ENCODE data around the gene TLR8.
A peak's percentile ranks its signal among the peaks of the same experiment; 100 is the strongest.
"Not testable (repeated sequence)": the region's sequence is repeated elsewhere in the genome, so short reads cannot be mapped to it uniquely, and the experiment has no call there.

TLR8 gene

DNA sequence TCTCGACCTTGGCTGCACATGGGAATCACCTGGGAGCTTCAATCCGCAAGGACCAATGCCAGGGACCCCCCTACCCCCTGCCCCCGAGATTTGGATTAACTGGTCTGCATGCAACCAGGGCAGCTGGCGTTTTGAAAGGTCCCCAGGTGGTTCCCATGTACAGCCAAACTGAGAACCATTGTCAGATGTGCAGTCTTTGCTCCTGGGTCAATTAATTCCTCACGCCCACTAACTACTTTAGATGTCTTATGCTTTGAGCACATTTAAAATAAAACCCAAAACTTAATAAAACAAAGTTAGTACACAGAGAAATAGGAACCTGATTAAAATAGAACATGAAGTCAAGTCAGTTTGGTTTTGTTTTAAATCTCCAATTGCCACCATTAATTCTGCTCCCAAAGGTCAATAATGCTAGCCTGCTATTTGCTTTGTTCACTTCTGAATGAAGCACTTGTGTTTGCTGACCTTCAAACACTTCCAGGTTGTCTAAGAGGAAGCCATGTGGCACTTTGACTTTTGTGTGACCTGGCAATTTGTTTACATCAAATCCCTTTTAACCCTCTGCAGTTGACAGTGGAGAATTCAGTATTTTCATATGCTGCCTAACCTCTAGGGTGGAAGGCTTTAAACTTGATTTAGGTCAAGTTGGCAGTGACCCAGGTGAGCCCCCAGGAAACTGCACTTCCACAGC is 41.3 kb downstream of the TLR8 start:
- DNase-seq = no peak

DNA sequence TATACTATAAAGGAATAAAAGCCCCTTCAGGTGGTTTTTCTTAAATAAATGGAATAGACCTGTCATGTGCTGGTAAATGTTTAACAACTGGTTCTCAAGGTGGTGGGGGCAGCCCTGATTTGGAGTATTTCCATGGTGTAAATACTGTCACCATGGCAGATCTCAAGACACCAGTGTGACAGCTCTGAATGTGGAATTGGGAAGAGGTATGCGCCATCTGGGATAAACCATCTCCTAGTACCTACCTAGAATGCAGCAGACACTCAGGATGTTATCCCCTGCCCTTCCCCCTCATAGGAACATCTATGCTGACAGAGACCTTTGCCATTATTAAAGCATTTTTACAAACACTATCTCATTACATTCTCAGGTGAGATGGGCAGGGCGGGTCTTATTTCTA is 42.1 kb downstream of the TLR8 start:
- DNase-seq = no peak

DNA sequence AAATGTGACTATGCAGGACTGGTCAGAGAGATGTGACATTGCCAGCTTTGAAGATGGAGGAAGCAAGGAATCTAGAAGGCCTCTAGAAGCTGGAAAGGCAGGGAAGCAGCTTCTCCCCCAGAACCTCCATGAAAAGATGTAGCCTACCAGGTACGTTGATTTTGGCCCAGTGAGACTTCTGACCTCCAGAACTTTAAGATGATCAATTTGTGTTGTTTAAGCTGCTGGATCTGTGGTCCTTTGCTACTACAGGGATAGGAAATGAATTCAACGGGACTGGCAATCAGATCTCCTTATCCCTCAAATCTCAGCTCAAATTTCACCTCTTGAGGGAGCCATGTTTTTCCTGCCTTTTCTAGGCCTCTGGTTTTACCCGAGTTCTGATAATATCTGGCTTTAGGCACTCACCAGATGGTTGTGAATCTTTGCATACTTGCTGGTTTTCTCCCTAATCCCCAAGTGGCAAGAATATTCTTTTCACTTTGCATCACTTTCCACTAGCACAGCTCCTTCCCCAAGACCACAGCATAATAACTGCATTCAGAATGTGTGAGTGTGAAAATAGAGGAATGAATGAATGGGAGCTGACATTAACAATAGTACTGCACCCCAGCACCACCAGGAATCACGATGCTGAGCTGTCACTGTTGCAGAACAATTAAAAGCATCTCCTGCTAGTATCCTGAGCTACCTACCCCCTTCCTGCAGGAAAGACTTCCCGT is 42.9 kb downstream of the TLR8 start:
- no peak for DNase-seq

DNA sequence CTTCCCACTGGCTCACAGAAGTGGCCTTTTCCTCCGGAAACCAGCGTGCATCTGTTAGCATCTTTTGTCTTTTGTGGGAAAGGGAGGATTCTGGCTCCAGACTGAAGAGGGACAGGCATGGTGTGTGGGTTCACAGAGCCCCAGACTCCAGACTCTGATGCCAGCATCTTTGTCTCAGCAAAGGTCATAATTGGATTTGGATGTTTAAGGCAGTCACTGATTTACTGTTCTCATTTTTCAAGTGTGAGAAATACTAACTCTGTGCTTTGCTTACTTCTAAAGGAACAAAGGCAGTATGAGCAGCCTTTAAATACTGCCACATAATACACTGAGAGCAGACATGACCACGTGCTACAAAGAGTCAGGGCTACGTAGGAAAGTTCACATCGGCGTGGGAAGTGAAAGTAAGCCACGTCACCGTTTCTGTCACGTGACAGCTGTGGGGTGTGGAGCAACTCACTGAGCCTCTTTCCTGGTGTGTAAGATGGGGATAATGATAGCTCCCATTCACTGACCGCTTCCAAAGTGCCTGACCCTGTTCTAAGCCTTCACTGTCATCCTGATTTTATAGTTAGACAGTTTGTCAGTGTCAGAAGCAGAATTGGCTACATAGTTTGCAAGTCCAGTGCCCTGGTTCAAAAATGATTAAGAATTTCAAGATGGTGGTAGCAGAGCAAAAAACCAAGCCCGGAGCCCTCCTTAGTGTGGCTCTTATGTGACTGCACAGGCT is 43.7 kb downstream of the TLR8 start:
- DNase-seq = peak; percentile 88

DNA sequence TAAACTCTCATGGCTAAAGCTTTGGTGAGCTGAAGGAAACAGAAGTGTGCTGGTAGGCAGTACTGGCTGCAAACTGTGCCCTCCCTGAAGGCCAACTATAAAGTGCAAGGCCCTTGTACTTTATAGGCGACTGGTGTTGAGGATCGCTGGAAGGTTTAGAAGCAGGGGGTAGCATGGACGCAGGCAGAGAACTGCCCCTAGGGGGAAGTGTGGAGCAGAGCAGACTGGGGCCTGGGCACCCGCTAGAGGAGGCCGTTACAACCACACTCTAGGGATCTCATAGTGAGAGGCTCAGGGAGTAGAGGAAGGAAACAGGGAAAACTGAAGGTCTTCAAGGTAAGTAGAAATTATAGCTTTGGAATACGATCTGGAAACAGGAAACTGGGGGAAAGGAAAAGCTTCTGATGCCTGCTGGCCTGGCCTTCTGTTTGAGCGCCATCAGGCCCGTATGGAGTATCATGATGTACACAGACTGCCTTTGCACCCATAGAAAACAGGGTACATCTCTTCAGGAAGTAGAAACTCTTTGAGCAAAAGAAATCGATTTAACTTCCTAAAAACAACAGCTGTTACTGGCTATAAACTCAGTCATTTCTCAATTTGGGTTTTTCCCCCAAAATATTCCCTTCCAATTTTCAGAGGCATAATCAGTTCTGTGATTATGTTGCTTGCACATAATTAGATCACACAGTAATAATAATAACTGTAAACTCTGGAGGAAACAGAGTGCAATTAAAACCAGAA is 44.6 kb downstream of the TLR8 start:
- DNase-seq = peak; percentile 71

DNA sequence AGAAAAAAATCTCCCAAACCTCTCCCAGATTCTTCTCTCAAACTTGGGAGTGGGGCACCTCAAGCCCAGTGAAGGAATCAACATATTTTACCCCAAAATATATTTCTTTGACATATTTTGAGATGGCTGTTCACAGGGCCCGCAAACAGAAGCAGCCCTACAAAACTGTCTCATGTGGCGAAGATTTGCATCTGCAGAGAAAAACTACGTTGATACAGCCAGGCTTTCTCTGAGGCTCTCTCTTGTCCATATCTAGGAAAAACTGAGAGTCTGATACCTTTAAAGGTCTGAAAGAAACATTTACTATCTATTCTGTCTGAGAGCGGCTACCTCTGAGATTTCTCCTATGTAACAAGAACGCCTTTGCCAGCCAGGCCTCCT is 45.2 kb downstream of the TLR8 start:
- DNase-seq = peak; percentile 26

DNA sequence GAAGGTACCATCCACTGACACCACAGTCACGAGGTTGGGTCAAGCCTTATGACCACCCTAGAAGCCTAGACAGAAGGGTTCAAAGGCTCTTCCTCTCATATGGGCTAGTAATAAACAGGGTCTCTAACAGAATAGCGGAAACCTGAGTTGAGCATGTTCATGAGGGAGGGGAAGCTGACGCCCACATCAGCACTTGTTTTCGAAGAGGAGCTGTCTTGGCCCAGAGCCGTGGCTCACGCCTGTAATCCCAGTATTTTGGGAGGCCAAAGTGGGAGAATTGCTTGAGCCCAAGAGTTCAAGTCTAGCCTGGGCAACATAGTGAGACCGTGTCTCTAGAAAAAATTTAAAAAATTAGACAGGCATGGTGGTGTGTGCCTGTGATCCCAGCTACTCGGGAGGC is 47.0 kb downstream of the TLR8 start:
- no peak for DNase-seq

DNA sequence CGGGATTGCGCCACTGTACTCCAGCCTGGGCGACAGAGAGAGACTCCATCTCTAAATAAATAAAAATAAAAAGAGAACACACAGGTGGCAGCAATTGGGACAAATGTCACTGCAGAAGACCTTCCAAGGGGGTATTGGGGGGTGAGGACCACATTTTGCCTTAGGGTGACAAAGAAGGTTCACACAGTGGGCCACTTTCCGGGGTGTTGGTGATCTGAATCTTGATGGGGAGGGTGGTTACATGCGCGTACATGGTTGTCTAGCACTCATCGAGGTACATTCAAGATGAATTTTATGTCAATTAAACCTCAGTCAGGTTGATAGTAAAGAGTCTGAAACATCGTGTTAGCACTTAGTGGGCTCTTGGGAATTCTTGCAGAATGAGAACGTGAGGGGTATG is 48.0 kb downstream of the TLR8 start:
- no peak for DNase-seq

DNA sequence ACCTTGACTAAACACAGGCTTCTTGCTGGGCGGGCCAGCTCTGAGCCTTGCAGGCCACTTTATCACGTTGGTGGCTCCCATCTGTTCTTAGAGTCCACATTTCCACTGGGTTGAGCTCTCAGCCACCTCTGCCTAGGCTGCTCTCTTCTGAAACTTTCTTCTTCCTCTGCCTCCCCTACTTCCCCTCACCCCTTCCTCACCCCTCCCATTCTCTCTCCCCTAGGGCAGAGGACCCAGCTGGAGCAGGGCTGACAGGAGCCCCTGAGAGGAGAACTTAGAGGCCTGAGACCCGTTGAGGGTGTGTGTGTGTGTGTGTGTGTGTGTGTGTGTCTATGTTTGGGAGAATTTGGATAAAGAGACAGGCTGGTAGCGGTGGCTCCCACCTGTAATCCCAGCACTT is 48.6 kb downstream of the TLR8 start:
- no peak for DNase-seq

DNA sequence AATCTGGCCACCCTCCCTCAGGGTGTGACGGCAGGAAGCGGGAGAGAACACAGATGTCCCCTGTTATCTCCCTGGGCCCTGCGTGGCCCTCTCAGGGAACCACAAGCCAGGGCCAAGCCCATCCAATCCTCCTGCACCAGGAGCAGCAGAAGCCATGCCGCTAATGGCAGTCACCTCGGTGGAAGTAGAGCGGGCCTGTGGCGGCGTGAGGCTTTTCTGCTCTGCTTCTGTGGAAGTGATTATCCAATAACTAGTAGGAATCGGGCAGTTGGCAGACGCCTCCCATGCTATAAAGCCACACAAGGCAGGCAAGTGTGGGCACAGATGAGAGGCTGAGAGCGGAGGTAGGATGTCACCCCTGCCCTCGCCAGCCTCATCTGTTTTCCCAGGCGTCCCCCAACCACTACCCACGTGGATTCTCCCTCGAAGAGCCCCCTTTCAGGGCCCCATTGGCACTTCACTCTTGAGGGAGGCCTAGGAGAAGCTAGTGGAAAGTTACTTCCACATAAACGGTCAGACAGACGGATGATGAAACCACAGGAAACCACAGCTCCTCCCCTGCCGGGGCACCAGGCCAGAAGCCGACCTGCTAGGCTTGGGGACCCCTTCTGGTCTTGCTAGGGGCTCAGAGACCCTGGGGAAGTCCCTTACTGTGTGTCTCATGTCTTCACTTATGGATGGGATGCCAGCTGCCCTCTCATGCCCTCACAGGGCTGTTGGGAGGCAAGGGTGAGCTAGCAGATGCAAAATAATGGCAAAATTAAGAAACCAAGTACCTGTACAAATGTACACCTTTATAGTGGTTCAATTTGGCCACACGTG is 49.7 kb downstream of the TLR8 start:
- peak; percentile 69 for DNase-seq

DNA sequence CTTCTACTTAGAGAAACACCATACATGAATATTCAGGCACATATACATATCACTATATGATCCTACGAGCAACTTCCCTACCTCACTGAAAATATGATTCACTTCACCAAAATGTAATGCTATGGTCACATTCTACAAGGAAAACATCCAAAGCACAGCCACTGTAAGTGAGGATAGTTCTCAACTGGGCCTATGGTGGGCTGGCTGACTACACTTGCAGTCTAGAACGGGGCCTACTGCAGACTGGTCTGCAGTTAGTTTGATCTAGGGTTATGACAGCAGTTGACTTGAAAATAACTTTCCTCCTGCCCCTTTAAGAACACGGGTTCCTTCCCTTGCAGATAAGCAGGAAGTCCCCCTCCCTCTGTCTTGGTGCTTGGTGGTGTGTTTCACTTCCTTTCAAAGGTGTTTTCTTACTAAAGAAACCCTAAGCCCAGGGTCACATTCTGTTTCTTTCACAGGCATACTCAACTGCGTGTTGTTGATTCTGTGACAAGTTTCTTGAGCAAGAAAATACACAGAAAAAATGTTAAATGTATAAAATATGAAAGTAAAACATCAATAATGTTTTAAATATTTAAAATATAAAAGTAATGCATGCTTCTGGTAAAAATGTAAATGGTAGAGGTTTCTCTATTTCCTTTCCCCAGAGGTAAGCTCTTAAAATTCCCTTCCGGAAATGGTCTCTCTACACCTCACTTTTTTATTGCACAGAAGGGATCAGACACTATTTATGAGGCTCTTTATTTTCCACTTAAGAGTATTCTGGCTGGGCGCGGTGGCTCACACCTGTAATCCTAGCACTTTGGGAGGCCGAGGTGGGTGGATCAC is 50.5 kb downstream of the TLR8 start:
- peak; percentile 86 for DNase-seq

DNA sequence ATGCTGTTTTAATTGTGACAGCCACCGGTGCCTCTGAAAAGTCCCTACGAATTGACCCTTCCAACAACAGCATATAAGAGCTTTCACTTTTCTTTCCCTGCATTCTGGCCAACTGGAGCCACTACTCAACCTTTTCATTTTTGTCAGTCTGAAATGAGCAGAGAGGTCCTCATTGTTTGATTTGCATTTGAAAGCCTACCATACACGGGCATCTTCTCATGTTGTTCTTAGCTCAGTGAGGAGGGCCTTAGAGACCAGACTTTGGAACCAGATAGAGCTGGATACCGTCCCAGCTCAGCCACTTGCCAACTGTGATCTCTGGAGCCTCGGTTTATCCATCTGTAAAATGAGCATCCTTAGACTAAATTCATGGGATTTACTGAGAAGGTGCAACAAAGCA is 51.6 kb downstream of the TLR8 start:
- DNase-seq = no peak

DNA sequence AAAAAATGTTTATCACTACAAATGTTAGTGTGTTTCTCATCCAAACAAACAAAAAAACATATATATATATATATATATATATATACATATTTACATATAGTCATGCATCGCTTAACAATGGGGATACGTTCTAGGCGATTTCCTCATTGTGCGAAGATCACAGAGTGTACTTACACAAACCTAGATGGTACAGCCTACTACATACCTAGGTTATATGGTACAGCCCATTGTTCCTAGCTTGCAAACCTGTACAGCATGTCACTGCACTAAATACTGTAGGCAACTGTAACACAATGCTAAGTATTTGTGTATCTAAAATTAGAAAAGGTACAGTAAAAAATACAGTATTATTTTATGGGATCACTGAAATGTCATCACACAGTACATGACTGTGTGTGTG is 52.0 kb downstream of the TLR8 start:
- no peak for DNase-seq

DNA sequence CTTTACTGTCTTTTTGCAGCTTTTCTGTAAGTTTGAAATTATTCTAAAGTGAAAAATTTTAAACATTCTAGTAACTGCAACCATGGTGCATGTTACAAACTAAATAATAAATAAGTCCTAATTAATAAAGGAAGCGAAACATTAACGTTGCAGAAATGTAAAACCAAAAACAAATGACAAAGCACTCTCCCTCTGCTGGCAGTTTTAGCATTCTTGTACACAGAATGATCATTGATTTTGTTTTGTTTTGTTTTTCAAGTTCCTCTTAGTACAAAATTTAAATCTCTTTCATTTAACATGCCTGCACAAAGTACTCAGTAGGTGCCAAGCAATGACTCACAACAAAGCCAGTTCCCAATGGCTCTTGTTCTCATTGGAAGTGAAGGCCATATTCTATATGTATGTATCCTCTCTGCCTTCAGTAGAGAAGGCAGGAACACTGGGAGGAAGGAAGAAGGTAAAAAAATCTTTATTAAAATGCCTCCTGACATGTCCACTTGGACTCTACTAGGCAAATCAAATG is 54.8 kb downstream of the TLR8 start:
- DNase-seq = no peak

DNA sequence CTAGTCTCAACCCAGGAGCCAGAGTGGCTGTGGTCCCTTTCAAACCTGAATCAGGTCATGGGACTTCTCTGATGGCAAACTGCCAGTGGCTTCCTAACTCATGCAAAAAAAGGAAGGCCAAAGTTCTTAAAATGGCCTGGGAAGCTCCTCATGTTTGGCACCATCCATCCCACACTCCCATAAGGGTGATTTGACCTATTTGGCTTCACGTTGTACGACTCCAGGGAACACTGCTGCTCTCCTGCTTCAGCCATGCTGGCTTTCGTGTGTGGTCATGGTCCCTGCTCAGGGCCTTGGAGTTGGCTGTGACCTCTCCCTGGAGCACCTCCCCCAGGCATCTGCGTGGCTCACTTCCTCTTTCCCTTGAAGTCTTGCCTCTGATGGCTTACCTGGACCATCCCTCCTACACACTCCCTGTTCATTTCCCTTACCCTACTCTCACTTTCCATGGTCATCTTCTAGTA is 55.7 kb downstream of the TLR8 start:
- DNase-seq = no peak

DNA sequence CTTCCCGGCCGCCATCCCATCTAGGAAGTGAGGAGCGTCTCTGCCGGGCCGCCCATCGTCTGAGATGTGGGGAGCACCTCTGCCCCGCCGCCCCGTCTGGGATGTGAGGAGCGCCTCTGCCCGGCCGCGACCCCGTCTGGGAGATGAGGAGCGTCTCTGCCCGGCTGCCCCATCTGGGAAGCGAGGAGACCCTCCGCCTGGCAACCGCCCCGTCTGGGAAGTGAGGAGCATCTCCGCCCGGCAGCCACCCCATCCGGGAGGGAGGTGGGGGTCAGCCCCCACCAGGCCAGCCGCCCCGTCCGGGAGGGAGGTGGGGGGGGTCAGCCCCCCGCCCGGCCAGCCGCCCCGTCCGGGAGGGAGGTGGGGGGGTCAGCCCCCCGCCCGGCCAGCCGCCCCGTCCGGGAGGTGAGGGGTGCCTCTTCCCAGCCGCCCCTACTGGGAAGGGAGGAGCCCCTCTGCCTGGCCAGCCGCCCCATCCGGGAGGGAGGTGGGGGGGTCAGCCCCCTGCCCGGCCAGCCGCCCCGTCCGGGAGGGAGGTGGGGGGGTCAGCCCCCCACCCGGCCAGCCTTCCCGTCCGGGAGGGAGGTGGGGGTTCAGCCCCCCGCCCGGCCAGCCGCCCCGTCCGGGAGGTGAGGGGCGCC is 56.9 kb downstream of the TLR8 start:
- not testable (repeated sequence) for DNase-seq

DNA sequence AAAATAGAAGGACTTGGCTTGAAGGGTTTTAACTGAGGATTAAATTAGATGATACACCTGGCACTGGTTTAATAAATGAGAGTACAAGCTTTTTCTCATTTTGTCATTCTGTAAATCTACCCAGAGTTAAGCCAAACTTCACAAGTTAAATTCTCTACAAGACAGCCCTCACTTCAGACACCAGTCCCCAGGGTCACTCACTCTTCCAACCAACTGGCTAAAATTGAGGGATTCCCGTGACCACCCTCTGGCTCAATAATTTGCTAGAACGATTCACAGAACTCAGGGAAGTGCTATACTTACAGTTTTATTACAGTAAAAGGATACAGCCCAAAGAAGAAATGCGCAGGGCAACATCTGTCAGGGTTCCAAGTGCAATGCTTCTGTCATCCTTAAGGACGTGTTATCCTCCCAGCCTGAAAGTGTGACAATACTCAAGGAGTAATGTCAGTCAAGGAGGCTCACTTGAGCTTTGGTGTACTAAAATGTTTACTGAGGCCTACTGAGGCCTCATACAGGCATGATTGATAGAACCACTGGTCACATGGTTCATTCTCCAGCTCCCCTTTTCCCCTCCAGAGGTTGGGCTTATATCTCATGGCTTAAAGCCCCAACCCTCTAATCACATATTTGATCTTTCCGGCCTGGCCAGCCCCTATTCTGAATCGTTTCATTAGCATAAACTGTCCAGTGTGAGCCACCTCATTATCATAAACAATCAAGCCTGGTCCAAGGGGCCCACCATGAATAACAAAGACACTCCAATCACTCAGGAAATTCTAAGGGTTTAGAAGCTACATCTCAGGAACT is 58.9 kb downstream of the TLR8 start:
- DNase-seq = no peak

DNA sequence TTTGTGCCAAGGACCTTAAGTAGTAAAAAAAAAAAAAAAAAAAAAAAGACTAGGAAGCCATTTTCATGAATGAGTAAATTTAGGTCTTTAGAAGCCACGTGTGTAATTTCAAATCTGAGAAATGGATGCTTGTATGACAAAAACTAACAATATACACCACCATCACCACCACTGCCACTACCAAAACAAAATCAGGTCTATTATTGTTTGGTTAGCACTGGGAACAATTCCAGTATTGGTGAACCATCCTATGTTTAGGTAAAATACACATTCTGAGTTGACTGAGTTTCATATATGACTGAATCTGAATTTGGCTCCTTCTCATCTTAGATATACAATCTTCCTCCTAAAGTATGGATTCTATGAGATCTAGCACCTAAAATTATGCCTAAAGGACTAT is 59.7 kb downstream of the TLR8 start:
- DNase-seq = no peak

DNA sequence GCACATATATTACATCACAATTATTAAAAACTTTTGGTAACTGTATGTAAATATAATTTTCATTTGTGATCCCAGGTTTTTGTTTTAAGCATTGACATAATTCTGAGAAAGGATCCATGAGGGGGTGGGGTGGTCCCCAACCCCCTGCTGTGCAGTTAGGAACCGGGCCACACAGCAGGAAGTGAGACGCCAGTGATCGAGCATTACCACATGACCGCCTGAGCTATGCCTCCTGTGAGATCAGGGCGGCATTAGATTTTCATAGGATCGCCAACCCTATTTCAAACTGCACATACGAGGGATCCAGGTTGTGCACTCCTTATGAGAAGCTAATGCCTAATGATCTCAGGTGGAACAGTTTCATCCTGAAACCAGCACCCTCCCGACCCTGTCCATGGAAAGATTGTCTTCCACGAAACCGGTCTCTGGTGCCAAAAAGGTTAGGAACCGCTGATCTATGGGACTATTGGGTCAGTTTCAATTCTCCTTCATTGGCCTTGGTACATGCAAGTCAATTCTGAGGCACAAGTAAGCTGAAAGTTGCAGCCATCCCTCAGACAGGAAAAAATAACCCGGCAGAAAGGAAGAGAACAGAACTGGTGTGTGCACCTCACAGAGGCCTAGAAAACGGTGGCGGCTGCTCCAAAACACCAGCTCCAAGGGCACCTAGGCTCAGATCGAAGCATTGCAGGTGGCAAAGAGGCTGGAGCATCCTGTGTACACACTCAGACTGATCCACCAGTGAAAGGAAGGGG is 61.5 kb downstream of the TLR8 start:
- no peak for DNase-seq
